Measurements from ENCODE around the gene TYW1B.
"Not testable (repeated sequence)": the region's sequence is repeated elsewhere in the genome, so short reads cannot be mapped to it uniquely, and the experiment has no call there.

Gene TYW1B

GRCh38 chr7:72810437-72810836, 17.6 kb downstream of the TYW1B start:
- DNase-seq (ENCODE audit: low read depth, low spot score), result not testable (repeated sequence)

- not testable (repeated sequence) for DNase-seq (ENCODE audit: low read depth, low spot score)
Observed at GRCh38 chr7:72808511-72808910, 19.5 kb downstream of the TYW1B start.

DNA sequence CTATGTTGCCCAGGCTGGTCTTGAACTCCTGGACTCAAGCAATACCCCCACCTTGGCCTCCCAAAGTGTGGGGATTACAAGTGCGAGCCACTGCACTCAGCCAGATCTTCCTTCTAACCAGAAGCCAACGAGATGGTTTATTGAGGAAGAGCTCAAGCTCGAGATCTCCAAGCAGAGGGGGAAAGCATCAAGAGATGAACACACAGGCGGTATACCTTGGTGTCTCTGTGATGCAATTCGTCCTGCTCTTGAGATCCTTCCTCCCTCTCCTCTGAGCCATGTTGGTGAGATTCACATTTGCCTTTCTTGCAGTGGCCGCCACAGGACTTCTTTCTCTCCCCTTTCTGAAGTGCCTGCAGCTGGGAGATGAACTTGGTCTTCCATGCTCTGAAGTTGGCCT, 21.1 kb downstream of the TYW1B start:
- DNase-seq (ENCODE audit: low read depth, low spot score), result not testable (repeated sequence)

DNA sequence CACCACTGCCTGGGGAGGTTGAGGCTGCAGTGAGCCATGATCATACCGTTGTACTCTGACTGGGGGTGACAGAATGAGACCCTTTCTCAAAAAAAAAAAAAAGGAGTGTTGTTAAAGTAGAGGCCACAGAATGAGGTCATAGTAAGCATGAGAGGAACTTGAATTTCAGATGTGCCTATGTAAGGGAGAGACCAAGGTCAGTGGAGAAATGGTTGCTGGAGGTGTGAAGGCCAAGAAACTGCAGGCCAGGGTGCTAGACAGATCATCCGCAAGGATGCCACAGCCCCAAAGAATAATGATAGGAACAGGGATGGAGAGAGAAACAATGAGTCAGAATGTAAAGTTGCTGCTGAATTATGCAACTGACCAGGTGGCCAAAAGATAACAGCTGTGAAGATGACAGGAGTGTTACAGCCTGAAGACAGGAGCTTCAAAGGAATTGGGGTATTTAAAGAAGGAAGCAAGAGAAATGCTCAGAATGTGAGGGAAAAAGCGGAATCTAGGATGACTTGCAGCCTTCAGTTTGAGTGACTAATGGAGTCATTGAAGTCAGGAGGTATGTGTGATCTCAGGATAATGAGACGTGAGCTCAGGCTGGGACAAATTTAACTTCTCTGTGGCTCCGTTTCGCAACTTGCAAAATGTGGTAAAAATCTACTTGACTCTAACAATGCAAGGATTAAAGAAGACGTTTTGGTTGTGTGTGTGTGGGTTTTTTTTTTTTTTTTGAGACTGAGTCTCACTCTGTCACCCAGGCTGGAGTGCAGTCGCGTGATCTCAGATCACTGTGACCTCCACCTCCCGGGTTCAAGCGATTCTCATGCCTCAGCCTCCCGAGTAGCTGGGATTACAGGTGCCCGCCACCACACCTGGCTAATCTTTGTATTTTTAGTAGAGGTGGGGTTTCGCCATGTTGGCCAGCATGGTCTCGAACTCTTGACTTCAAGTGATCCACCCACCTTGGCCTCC, 22.2 kb downstream of the TYW1B start:
- DNase-seq (ENCODE audit: low read depth, low spot score), result no peak

GRCh38 chr7:72803778-72804177, 24.2 kb downstream of the TYW1B start:
- DNase-seq (ENCODE audit: low read depth, low spot score), result not testable (repeated sequence)

DNA sequence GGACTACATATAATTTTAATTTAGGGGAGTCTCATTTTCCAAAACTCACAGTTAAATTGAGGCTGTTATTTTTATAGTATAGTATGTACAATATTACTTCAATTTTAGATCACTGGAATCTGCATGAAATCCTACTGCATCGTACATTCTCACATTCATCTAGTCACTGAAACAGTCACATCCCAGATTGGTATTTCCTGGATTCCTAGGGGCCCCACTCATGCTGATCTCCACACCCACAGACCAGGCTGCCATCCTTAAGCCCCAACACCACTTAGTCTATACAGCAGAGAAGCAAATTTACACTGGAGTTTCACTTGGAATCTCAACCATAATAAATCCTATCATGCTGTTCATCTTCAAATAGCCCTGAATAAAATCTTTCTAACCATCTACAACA, 26.4 kb downstream of the TYW1B start:
- not testable (repeated sequence) for DNase-seq (ENCODE audit: low read depth, low spot score)

DNA sequence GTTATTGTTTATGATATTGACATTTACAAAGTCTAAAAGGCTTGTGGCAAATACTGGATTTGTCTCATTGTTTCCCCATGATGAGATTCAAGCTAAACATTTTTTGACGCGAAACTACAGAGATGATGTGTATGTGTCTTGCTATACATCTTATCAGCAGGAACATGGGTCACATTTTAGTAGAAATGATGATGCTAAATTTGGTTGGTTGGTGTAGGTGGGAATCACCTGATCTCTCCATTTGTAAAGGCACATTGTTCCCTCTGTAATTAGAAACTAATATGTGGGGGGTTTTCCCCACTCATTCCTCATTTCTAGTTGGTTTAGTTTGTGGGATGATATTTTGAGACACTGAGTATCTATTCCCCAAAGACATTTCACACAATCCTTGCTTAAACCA, 32.6 kb downstream of the TYW1B start:
- DNase-seq (ENCODE audit: low read depth, low spot score), result not testable (repeated sequence)

DNA sequence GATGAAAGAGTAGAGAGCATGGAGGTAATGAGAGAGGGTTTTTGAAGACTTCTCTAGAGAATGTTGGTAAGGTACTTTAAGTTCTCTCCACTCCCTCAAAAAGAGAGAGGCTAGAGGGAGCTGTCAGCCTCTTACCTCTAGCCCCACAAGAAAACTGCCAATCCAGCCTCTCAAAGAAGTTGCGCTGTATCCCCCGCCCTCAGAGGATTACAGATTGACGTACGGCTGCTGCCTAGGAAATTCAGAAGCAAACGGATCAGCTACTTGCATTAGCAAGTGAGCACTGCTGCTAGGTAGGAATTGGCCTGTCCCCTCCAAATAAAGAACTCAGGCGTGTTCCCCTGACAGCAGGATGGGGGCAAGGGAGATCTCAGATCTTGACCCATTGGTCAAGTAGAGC, 34.2 kb downstream of the TYW1B start:
- no peak for DNase-seq (ENCODE audit: low read depth, low spot score)

DNA sequence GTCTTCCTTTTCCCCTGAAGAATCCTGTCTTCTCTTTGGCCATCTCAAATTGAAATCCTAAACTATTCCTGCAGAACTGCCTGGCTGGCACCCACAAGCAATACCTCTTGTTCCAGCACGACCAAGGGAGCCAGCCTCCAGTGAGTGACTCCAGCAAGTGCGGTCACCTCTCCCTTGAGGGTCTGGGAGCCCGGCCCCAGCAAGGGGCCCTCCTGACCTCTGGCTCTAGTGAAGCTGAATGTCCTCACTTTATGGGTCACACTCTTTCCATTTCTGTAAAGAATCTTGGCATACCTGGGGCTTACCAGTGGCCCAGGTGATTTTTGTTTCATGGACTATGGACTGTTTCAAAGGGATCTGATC, 37.3 kb downstream of the TYW1B start:
- DNase-seq (ENCODE audit: low read depth, low spot score), result not testable (repeated sequence)

- not testable (repeated sequence) for DNase-seq (ENCODE audit: low read depth, low spot score)
Observed at GRCh38 chr7:72790048-72790697, 37.8 kb downstream of the TYW1B start.

DNA sequence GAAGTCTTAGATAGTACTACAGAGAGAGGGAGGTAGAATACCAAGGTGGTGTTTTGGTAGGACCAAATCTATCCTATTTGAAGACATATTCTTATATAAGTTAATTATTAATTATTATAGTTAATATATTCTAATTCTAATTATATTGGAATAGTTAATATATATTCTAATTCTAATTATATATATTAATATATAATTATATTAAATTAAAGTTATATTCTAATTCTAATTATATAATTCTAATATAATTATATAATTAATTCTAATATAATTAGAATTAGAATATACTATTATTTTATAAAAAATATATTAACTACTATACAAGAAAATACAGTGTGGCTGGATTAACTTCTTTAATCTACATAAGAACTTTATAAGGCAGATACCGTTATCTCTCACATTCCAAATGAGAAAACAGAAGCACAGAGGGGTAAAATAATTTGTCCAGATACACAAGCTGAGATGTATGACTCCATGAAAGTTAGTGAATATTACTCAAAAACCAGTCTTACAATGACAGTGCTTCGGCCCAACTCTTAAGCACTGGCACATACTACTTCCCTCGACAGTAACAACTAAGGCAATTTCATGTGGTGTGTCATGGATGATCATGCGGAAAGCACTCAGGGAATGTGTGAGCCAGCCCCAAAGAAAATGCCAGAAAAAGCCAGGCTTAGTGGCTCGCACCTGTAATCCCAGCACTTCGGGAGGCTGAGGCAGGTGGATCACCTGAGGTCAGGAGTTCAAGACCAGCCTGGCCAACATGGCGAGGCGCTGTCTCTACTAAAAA, 42.6 kb downstream of the TYW1B start:
- no peak for DNase-seq (ENCODE audit: low read depth, low spot score)

GRCh38 chr7:72783601-72784370, 44.2 kb downstream of the TYW1B start:
- DNase-seq (ENCODE audit: low read depth, low spot score), result not testable (repeated sequence)

DNA sequence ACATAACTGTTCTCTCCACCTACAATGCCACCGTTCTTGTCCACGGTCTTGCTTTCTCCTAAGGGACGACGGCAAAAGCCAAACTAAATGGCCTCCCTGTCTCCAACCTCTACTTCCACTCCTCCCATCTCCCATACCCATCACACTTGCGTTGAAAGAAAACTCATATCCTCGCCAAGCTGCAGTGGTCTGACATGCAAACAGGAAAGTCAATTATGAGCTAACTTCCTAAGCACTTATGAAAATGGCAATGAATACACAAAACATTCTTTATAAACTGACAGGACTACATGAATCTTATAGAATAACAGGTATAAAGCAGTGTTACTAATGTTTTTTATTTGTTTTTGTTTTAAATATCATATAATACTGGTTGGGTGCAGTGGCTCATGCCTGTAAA, 46.4 kb downstream of the TYW1B start:
- DNase-seq (ENCODE audit: low read depth, low spot score), result no peak

DNA sequence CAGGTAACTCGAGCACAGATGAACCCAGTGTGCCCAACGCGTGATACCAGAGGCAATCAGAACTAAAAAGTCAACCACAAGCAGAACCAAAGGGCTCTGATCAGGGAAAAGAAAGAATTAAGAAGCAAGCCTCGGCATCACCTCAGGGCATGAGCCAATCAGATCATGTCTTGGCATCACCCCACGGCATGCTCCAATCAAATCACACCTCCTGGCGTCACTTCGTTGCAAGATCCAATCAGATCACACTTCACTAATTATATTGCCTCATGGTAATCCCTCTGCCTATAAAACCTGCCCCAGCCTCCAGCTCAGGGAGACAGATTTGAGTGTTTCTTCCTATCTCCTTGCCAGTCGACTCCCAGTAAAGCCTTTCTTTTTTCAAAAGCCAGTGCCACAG, 46.8 kb downstream of the TYW1B start:
- DNase-seq (ENCODE audit: low read depth, low spot score), result no peak

DNA sequence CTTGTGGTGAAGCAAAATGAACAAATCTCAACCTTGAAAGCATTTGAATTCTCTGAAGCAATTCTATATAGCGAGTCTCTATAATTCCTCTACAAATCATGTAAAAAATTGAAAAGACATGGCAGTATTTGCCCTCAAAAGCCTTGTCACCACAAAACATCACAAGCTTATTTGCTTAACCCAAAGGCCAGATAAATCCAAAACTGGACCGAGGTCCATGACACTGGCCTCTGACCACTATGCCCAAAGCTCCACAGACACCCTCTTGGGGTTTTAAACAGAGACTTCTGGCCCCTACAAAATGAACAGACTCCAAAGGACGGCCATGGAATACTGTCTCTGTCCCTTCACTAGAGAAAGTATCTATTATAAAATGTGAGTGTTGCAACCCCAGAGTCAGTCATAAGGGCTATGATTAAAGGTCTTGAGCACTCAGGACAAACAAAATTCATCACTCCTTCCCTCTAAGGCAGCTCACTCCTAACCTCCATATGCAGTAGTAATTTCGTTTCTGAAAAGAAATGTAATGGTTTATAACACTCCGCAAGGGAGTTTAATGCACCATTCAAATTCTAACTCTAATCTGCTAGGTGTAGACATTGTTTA, 47.6 kb downstream of the TYW1B start:
- not testable (repeated sequence) for DNase-seq (ENCODE audit: low read depth, low spot score)

- not testable (repeated sequence) for DNase-seq (ENCODE audit: low read depth, low spot score)
Observed at GRCh38 chr7:72777167-72777566, 50.8 kb downstream of the TYW1B start.

DNA sequence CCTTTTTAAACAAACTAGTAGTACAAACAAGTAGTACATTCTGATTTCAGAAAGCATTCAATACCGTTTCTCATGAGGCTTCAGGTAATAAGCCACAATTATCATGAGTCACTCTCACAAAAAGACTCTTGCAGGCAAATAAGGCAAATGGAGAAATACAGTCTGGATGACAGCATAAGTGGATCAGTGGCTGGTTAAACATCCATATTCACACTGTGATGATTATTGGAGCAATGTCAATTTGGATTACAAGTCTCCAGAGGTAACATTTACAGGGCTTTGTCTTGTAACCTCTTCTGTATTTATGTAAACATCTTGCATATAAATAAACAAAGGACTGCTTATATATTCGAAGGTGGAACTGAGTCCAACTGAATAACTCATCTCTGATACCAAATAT, 55.4 kb downstream of the TYW1B start:
- not testable (repeated sequence) for DNase-seq (ENCODE audit: low read depth, low spot score)

DNA sequence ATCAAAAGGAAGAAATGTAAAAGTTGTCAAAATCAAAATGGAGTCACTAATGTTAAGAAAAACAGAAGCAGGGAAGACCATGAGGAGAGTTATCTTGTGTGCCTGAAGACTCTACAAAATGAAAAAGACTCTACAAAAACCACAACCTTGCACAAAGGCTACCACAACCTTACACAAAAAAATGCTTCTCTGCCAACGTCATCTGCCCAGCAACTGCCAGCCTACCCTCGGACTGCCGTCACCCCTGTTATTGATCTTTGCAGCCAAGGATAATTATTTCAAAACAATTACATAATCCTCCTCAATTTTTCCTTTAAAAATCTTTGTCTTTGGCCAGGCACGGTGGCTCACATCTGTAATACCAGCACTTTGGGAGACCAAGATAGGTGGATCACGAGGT, 61.0 kb downstream of the TYW1B start:
- not testable (repeated sequence) for DNase-seq (ENCODE audit: low read depth, low spot score)

GRCh38 chr7:72760602-72761001, 67.4 kb downstream of the TYW1B start:
- no peak for DNase-seq (ENCODE audit: low read depth, low spot score)

DNA sequence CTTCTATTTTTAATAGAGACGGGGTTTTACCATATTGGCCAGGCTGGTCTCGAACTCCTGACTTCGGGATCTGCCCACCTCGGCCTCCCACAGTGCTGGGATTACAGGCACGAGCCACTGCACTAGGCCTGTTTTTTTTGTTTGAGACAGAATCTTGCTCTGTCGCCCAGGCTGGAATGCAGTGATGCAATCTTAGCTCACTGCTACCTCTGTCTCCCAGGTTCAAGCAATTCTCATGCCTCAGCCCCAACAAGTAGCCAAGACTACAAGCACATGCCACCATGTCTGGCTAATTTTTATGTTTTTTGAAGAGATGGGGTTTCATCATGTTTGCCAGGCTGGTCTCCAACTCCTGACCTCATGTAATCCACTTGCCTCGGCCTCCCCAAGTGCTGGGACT, 73.7 kb downstream of the TYW1B start:
- DNase-seq (ENCODE audit: low read depth, low spot score), result no peak

GRCh38 chr7:72753781-72754180, 74.2 kb downstream of the TYW1B start:
- DNase-seq (ENCODE audit: low read depth, low spot score), result no peak

All from activated naive CD8-positive, alpha-beta T cell treated with anti-CD3 and anti-CD28 coated beads, Interleukin-2, amount 50 U/mL, for 16 hours (primary cell).